Upper lobe of left lung (tissue), 6 donors: ENCODE data around the gene CDKAL1. TPM values are rescaled to one million over a fixed set of nuclear protein-coding genes. Genes with fewer than 3 reads are reported as not detected.

Experiments
- ATAC-seq, 2 donors: fragments of 200-7000 bp; cut with Tn5 transposase; one replicate each; pipeline ENCODE4 v1.9.1; 2022; ENCODE audit warnings: mild to moderate bottlenecking in 2 of 2, moderate library complexity in 2 of 2; ENCODE audit not compliant: low FRiP score in 2 of 2
- DNase-seq, 2 donors: peaks; one replicate each; pipeline ENCODE4 v3.0.0-alpha.2; 2019 to 2020
- H3K27ac ChIP-seq, 4 donors: fragments of 200-600 bp; sonication (generic); one replicate each; pipeline ENCODE4 v1.5.1; 2016 to 2019
- H3K27me3 ChIP-seq, 4 donors: fragments of 200-600 bp; sonication (generic); one replicate each; pipeline ENCODE4 v1.5.1; 2017 to 2019
- H3K36me3 ChIP-seq, 4 donors: fragments of 200-600 bp; sonication (generic); one replicate each; pipeline ENCODE4 v1.5.1; 2016 to 2019
- H3K4me1 ChIP-seq, 4 donors: fragments of 200-600 bp; sonication (generic); one replicate each; pipeline ENCODE4 v1.5.1; 2018 to 2019
- H3K4me3 ChIP-seq, 4 donors: fragments of 200-600 bp; sonication (generic); one replicate each; pipeline ENCODE4 v1.5.1; 2017 to 2019; ENCODE audit warnings: mild to moderate bottlenecking in 2 of 4, moderate library complexity in 1 of 4
- H3K9me3 ChIP-seq, 4 donors: fragments of 200-600 bp; sonication (generic); one replicate each; pipeline ENCODE4 v1.5.1; 2018 to 2019
- CTCF ChIP-seq, 6 experiments: fragments of 450-650 bp in 4 of 6; fragments of 200-600 bp in 2 of 6; sonication (generic) in 2 of 6; IDR thresholded peaks; one replicate each; pipeline ENCODE4 v1.5.1; 2016 to 2019; ENCODE audit warnings: antibody characterized with exemption in 6 of 6
- EP300 ChIP-seq, 4 donors: sonication (generic); formaldehyde crosslinking; IDR thresholded peaks; one replicate each; pipeline ENCODE4 v1.5.1; 2017; ENCODE audit warnings: antibody characterized with exemption in 4 of 4, control low read depth in 2 of 4
- POLR2A ChIP-seq, 4 donors: fragments of 450-650 bp; IDR thresholded peaks; one replicate each; pipeline ENCODE4 v1.5.1; 2016 to 2017; ENCODE audit warnings: antibody characterized with exemption in 4 of 4, mild to moderate bottlenecking in 2 of 4
- POLR2AphosphoS5 ChIP-seq, 2 donors: sonication (generic); formaldehyde crosslinking; IDR thresholded peaks; one replicate each; pipeline ENCODE4 v1.5.1; 2017; ENCODE audit warnings: antibody characterized with exemption in 2 of 2
- WGBS, 2 donors: methylation state at CpG; one replicate each; pipeline ENCODE4 v1.1.5; 2017 to 2018; 5-methylcytosine and 5-hydroxymethylcytosine counted together
- total RNA-seq, 6 donors: library from RNA; depleted of rRNA in 4 of 6; stranded (reverse); fragments of >200 nt in 4 of 6; gene quantifications; one replicate each; pipeline versions ENCODE4 v1.1.0 to v1.2.1, GENCODE V29; 2016 to 2021
- donor health status: DM: no; HTN: no; CAD: no; lungs with moderate emphysema.
- donor health status: DM: no; HTN: yes; CAD: no; lungs with severe emphysema.

The CDKAL1 gene
- total RNA-seq, 6 donors from 2014 or later = 9.4 to 22.6 (median 13.8) TPM

DNA sequence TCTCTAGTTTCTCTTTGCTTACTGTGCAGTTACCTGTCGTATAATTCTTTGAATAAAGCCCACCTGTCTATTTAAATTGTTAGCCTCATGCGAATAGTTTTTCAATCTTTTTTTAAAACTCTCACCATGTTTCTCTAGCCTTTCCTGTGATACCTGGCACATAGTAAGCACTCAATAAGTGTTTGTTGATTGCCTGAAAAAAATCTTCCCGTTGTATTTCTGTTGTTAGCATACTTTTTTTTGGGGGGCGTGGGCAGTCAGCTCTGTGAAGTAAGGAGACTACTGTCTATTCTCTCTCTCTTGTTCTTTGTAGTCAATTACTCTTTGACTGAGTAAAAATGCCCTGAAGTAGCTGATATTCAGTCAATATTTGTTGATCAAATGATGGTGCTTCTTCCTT is 205.8 kb downstream of the CDKAL1 start:
- Histone ChIP-seq H3K36me3 (peaks cover 0 to 7% (median 2%) of the 10 kb centered on the region in 4 donors), H3K27me3 (no peaks in the 10 kb centered on the region), H3K4me1 (no peaks in the 10 kb centered on the region), H3K27ac (no peak overlapping the region), H3K9me3 (no peaks in the 10 kb centered on the region), H3K4me3 (no peak overlapping the region)
- ATAC-seq = no peak
- 85 to 93% methylated on average over 4 of the region's 4 CpGs for WGBS, 2 donors
- DNase-seq = no peak
- no peak for TF ChIP-seq CTCF (IDR thresholded peaks at IDR 0.05)
- TF ChIP-seq POLR2AphosphoS5 (IDR thresholded peaks at IDR 0.05) = no peak
- no peak for TF ChIP-seq POLR2A (IDR thresholded peaks at IDR 0.05)

DNA sequence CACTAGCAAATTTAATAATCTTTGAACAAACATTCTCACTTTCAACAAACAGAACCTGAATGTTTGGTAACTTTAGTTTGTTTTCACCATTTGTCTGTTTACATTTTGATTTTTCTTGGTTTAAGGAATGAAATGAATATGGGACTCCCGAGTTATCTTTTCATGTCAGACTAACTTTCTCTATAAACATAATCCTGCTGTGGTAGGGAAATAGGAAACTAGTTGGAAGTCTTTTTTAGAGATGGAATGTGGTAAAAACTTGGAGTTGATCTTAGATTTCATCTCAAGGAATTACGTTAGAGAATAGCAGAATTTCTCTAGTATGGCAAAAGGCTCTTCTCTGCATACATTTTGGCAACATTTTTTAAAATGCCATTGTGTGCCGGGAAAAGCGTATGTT is 206.5 kb downstream of the CDKAL1 start:
- H3K36me3 ChIP-seq = peaks cover 0 to 7% (median 2%) of the 10 kb centered on the region in 4 donors
- no peak overlapping the region for H3K4me3 ChIP-seq
- DNase-seq (no peak), ATAC-seq (no peak)
- no peaks in the 10 kb centered on the region for H3K4me1 ChIP-seq
- 81 to 88% methylated on average over 4 of the region's 4 CpGs for WGBS, 2 donors
- H3K9me3 ChIP-seq = no peaks in the 10 kb centered on the region
- TF ChIP-seq CTCF (IDR thresholded peaks at IDR 0.05) (no peak), POLR2AphosphoS5 (IDR thresholded peaks at IDR 0.05) (no peak), POLR2A (IDR thresholded peaks at IDR 0.05) (no peak), EP300 (IDR thresholded peaks at IDR 0.05) (no peak)
- H3K27ac ChIP-seq = no peak overlapping the region
- no peaks in the 10 kb centered on the region for H3K27me3 ChIP-seq

DNA sequence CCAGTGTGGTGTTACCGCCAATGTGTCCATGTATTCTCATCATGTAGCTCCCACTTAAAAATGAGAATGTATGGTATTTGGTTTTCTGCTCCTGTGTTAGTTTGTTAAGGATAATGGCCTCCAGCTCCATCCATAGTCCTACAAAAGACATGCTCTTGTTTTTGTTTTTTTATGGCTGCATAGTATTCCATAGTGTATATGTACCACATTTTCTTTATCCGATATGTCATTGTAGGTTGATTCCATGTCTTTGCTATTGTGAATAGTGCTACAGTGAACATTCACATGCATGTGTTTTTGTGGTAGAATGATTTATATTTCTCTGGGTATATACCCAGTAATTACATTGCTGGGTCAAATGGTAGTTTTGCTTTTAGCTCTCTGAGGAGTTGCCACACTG is 207.2 kb downstream of the CDKAL1 start:
- DNase-seq (no peak), ATAC-seq (no peak)
- Histone ChIP-seq H3K27ac (no peak overlapping the region), H3K9me3 (no peaks in the 10 kb centered on the region), H3K4me3 (no peak overlapping the region), H3K27me3 (no peaks in the 10 kb centered on the region), H3K36me3 (peaks cover 0 to 7% (median 2%) of the 10 kb centered on the region in 4 donors), H3K4me1 (no peaks in the 10 kb centered on the region)
- 97 to 100% methylated on average over 2 of the region's 2 CpGs for WGBS, 2 donors
- TF ChIP-seq EP300 (IDR thresholded peaks at IDR 0.05) = no peak
- TF ChIP-seq POLR2A (IDR thresholded peaks at IDR 0.05) = no peak
- TF ChIP-seq POLR2AphosphoS5 (IDR thresholded peaks at IDR 0.05) = no peak
- no peak for TF ChIP-seq CTCF (IDR thresholded peaks at IDR 0.05)

DNA sequence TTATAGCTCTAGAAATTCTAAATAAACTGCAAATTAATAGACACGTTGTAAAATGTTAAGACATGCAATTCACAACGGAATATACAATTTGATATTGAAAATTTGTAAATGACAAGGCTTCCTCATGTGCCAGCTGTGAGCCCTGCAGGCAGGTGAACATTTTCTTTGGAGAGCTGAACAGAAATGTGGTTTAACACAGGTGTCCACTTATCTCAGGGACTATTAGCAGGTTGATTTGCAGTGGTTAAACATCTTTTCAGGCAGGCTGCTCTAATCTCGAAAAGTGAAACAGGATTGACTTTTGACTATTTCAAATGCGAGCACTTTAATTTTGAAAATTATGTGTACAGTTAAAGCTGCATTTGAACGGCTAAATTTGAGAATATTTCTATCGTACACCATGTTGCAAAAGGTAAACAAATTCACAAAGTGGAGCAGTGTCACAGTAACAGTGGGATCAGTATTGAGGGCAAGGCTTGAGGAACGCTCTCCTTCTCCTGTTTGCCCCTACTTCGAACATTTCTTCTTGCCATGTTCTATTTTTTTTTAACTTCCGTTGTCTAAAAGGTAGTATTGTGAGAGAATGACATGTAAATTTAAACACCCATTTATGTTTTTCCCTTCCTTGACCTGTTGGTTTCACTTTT is 210.8 kb downstream of the CDKAL1 start:
- Histone ChIP-seq H3K4me3 (no peak overlapping the region), H3K27me3 (no peaks in the 10 kb centered on the region), H3K36me3 (peaks cover 0 to 2% (median under 1%) of the 10 kb centered on the region in 4 donors), H3K27ac (no peak overlapping the region), H3K4me1 (no peaks in the 10 kb centered on the region), H3K9me3 (no peaks in the 10 kb centered on the region)
- no peak for TF ChIP-seq POLR2A (IDR thresholded peaks at IDR 0.05)
- TF ChIP-seq POLR2AphosphoS5 (IDR thresholded peaks at IDR 0.05) = no peak
- no peak for TF ChIP-seq EP300 (IDR thresholded peaks at IDR 0.05)
- no peak for TF ChIP-seq CTCF (IDR thresholded peaks at IDR 0.05)
- no peak for ATAC-seq
- DNase-seq = no peak
- WGBS, 2 donors = 91 to 92% methylated on average over 9 of the region's 9 CpGs

GRCh38 chr6:20746024-20746423 is 211.8 kb downstream of the CDKAL1 start:
- 87% methylated on average over 2 of the region's 2 CpGs for WGBS, 2 donors
- no peak for ATAC-seq

More at GRCh38 chr6:20746024-20746423, 211.8 kb downstream of the CDKAL1 start:
- no peaks in the 10 kb centered on the region for H3K27me3 ChIP-seq
- H3K4me3 ChIP-seq = no peak overlapping the region
- no peaks in the 10 kb centered on the region for H3K36me3 ChIP-seq
- H3K27ac ChIP-seq = no peak overlapping the region
- TF ChIP-seq EP300 (IDR thresholded peaks at IDR 0.05) (no peak), CTCF (IDR thresholded peaks at IDR 0.05) (no peak), POLR2A (IDR thresholded peaks at IDR 0.05) (no peak), POLR2AphosphoS5 (IDR thresholded peaks at IDR 0.05) (no peak)
- no peak for DNase-seq
- no peaks in the 10 kb centered on the region for H3K9me3 ChIP-seq
- no peaks in the 10 kb centered on the region for H3K4me1 ChIP-seq
